OCI-LY3 (cell line): ENCODE results near the gene PER1.

Experiments
- H2AFZ ChIP-seq: fragments of 200-600, 300-600 bp; shearing (Covaris generic); 2 replicates; pipeline ENCODE4 v1.6.0; 2014; ENCODE audit warnings: antibody characterized with exemption, low read depth, low read length
- H3K27ac ChIP-seq: fragments of 200-600, 300-600 bp; sonication (generic); 2 replicates; pipeline ENCODE4 v1.5.1; 2014; ENCODE audit warnings: mild to moderate bottlenecking, low read length, moderate library complexity, mixed read lengths
- H3K27me3 ChIP-seq: fragments of 200-600, 300-600 bp; sonication (generic); 2 replicates; pipeline ENCODE4 v1.6.1; 2014; ENCODE audit warnings: low read depth, low read length, mixed read lengths
- H3K36me3 ChIP-seq: fragments of 200-600, 300-600 bp; sonication (generic); replicated peaks from 2 replicates; pipeline ENCODE3; 2014; ENCODE audit warnings: low read depth, low read length, mixed read lengths
- H3K4me1 ChIP-seq: fragments of 300-600, 200-600 bp; sonication (generic); 2 replicates; pipeline ENCODE4 v1.6.1; 2014; ENCODE audit warnings: low read length, mixed read lengths
- H3K4me2 ChIP-seq: fragments of 200-600, 300-600 bp; sonication (generic); 2 replicates; pipeline ENCODE4 v1.6.1; 2014; ENCODE audit warnings: low read length, mixed read lengths
- H3K4me3 ChIP-seq: fragments of 300-600, 200-600 bp; sonication (generic); 2 replicates; pipeline ENCODE4 v1.5.1; 2014; ENCODE audit warnings: antibody characterized with exemption, mild to moderate bottlenecking, low read length, moderate library complexity
- H3K79me2 ChIP-seq: fragments of 300-600, 200-600 bp; shearing (Covaris generic); 2 replicates; pipeline ENCODE4 v1.6.1; 2014; ENCODE audit warnings: mild to moderate bottlenecking, low read length, mixed read lengths
- H3K9ac ChIP-seq: fragments of 300-600, 200-600 bp; shearing (Covaris generic); 2 replicates; pipeline ENCODE4 v1.6.0; 2014; ENCODE audit warnings: mild to moderate bottlenecking, low read length, moderate library complexity
- H3K9me3 ChIP-seq: fragments of 200-600, 300-600 bp; shearing (Covaris generic); 2 replicates; pipeline ENCODE4 v1.6.1; 2014; ENCODE audit warnings: low read length, mixed read lengths; ENCODE audit not compliant: insufficient read depth
- H4K20me1 ChIP-seq: fragments of 200-600, 300-600 bp; sonication (generic); 2 replicates; pipeline ENCODE4 v1.6.1; 2016; ENCODE audit warnings: low read length, mixed read lengths; ENCODE audit not compliant: insufficient read depth
- CTCF ChIP-seq: fragments of 200-600, 300-600 bp; sonication (generic); IDR thresholded peaks from 2 replicates; pipeline ENCODE4 v1.5.1; 2014; ENCODE audit warnings: antibody characterized with exemption, low read length, low read depth
- EZH2phosphoT487 ChIP-seq: fragments of 200-600 bp; shearing (Covaris generic); IDR thresholded peaks from 2 replicates; pipeline ENCODE4 v1.6.1; 2018; ENCODE audit warnings: antibody characterized with exemption, mixed run types, low read depth

The PER1 gene

DNA sequence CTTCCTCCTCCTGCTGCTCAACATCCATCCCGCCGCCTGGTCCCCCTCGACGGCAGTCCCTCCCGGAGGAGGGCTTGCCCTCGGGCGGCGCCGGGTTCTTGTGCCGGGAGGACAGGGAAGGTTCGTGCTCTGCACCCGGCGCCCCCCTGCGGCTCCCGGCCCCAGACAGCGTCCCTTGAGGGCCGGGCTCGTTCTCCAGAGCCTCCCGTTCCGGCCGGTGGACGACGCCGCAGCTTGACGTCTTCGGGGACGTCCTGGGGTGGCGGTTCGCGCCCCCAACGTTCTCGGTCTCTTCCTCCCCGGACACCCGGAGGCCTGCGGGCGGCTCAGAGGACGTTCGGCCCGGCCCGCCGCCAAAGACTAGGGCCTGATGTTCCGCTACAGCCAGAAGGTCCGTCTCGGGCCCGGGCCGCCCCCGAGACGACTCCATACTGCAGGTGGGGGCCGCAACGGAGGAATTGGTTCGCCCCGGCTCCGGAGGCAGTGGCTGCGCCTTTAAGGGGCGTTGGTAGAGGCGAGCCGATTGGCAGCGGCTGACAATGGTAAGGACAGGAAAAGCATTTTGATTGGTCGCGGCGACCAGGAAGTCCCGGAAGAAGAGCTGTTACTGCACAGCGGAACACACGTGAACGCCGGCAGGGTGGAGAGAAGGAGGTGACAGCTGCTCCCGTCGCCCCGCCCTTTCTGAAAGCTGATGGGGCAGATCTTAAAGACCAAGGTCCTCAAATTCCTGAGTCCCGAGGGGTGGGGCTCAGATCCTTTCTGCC is 37.7 kb upstream of the PER1 start, which contains the start of gene BORCS6:
Gene BORCS6 (minus strand): TSS at position 470 of the 767 bp plus-strand sequence. CDS start 40 bp downstream, at position 430.
- H4K20me1 ChIP-seq = peaks cover 11% of the 10 kb centered on the region
- H3K4me3 ChIP-seq = peak within 1 kb of the TSS; percentile 89
- H2AFZ ChIP-seq = peak within 1 kb of the TSS; percentile 89
- peak within 1 kb of the TSS; percentile 62 for H3K27ac ChIP-seq
- peak within 1 kb of the TSS; percentile 95 for H3K4me2 ChIP-seq
- H3K27me3 ChIP-seq = no peaks in the 10 kb centered on the region
- TF ChIP-seq EZH2phosphoT487 = no peak
- 0 out of 2 replicates have a peak, but pooled peaks have one; percentile 8 for TF ChIP-seq CTCF
- peaks cover 31% of the 10 kb centered on the region for H3K4me1 ChIP-seq
- peaks cover 7% of the 10 kb centered on the region; the same call in 1 of the 2 replicates for H3K79me2 ChIP-seq
- H3K9ac ChIP-seq = peak within 1 kb of the TSS; percentile 76
- no peaks in the 10 kb centered on the region for H3K9me3 ChIP-seq
- no peaks in the 10 kb centered on the region for H3K36me3 ChIP-seq

DNA sequence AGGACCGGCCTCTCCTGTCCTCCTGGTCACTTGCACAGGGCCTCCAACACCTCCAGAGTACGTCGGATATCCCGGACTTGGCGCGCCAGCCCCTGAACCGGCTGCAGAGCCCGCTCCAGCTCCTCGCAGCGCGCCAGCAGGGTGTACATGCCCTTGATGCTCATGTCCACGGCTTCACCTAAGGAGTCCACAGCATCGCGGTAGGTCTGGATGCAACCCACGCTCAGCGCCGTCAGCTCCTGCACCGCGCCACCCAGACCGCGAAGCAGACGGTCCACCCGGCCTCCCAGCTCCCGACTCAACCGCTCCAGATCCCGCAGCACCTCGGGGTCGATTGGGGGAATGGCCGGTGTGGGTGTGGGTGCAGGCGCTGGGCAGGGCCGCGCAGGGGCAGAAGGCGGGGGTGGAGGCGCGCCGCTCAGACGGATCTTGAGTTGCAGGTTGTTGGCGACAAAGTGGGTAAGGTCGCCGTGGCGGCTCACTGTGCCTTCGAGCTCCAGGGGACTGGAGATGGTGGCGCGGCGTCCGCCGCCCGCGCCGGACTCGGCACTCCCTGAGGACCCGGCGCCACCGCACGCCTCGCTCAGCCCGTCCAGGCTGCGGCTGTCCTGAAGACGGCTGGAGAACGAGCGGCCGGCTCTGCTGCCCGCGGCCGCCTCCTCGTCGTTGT is 37.0 kb upstream of the PER1 start:
- peaks cover 31% of the 10 kb centered on the region for H3K4me1 ChIP-seq
- no peaks in the 10 kb centered on the region for H3K36me3 ChIP-seq
- H3K79me2 ChIP-seq = peaks cover 7% of the 10 kb centered on the region; the same call in 1 of the 2 replicates
- no peaks in the 10 kb centered on the region for H3K9me3 ChIP-seq
- H3K9ac ChIP-seq = peak overlapping the region; percentile 76
- H3K27ac ChIP-seq = peak overlapping the region; percentile 62
- H3K4me3 ChIP-seq = peak overlapping the region; percentile 89
- peak overlapping the region; percentile 92 for H3K4me2 ChIP-seq
- H2AFZ ChIP-seq = no peak overlapping the region
- H4K20me1 ChIP-seq = peaks cover 11% of the 10 kb centered on the region
- TF ChIP-seq EZH2phosphoT487 (no peak), CTCF (no peak)
- no peaks in the 10 kb centered on the region for H3K27me3 ChIP-seq

- no peak for TF ChIP-seq CTCF
- no peak for TF ChIP-seq EZH2phosphoT487
- Histone ChIP-seq H3K27ac (peak overlapping the region; percentile 93), H3K27me3 (no peaks in the 10 kb centered on the region), H2AFZ (no peak overlapping the region), H3K79me2 (peaks cover 7% of the 10 kb centered on the region; the same call in 1 of the 2 replicates), H3K4me3 (peak overlapping the region; percentile 89), H3K36me3 (no peaks in the 10 kb centered on the region), H3K4me2 (peak overlapping the region; percentile 92), H3K4me1 (peaks cover 31% of the 10 kb centered on the region), H4K20me1 (peaks cover 11% of the 10 kb centered on the region), H3K9ac (peak overlapping the region; percentile 76; the same call in 1 of the 2 replicates), H3K9me3 (no peaks in the 10 kb centered on the region)
These were observed 36.1 kb upstream of the PER1 start for GRCh38 chr17:8188263-8188839.
